ENCODE data around the gene SLC8A1.

SLC8A1 gene

GRCh38 chr2:40430776-40431599 is 20.9 kb downstream of the SLC8A1 start:
- DNase-seq (ENCODE audit: low read depth): no peak
- no peak for TF ChIP-seq CTCF (IDR thresholded peaks at IDR 0.05; ENCODE audit: low read depth, low read length, missing control alignments)
- H3K4me3 ChIP-seq (ENCODE audit: low read depth, low read length): no peak overlapping the region

GRCh38 chr2:40428439-40428838 is 23.5 kb downstream of the SLC8A1 start:
- no peak overlapping the region for H3K4me3 ChIP-seq (ENCODE audit: low read depth, low read length)
- TF ChIP-seq CTCF (IDR thresholded peaks at IDR 0.05; ENCODE audit: low read depth, low read length, missing control alignments): no peak
- no peak for DNase-seq (ENCODE audit: low read depth)

- no peak for DNase-seq (ENCODE audit: low read depth)
- H3K4me3 ChIP-seq (ENCODE audit: low read depth, low read length): no peak overlapping the region
- no peak for TF ChIP-seq CTCF (IDR thresholded peaks at IDR 0.05; ENCODE audit: low read depth, low read length, missing control alignments)
Observed at GRCh38 chr2:40421631-40422297, 30.1 kb downstream of the SLC8A1 start.

- TF ChIP-seq CTCF (IDR thresholded peaks at IDR 0.05; ENCODE audit: low read depth, low read length, missing control alignments): no peak
- H3K4me3 ChIP-seq (ENCODE audit: low read depth, low read length): no peak overlapping the region
- DNase-seq (ENCODE audit: low read depth): no peak
Observed at GRCh38 chr2:40420478-40420877, 31.4 kb downstream of the SLC8A1 start.

GRCh38 chr2:40419364-40419762 is 32.5 kb downstream of the SLC8A1 start:
- no peak for TF ChIP-seq CTCF (IDR thresholded peaks at IDR 0.05; ENCODE audit: low read depth, low read length, missing control alignments)
- no peak for DNase-seq (ENCODE audit: low read depth)
- H3K4me3 ChIP-seq (ENCODE audit: low read depth, low read length): no peak overlapping the region

- DNase-seq (ENCODE audit: low read depth): no peak
- no peak for TF ChIP-seq CTCF (IDR thresholded peaks at IDR 0.05; ENCODE audit: low read depth, low read length, missing control alignments)
- no peak overlapping the region for H3K4me3 ChIP-seq (ENCODE audit: low read depth, low read length)
Observed at GRCh38 chr2:40418614-40419363, 33.1 kb downstream of the SLC8A1 start.

Data from GM12864 (cell line).